Activated T-cell treated with anti-CD3 and anti-CD28 coated beads for 4 hours (primary cell): ENCODE results near the gene SPAG6.
"Not testable (repeated sequence)": the region's sequence is repeated elsewhere in the genome, so short reads cannot be mapped to it uniquely, and the experiment has no call there.

Source experiments
- DNase-seq: peaks from one replicate; pipeline ENCODE4 v3.0.0-alpha.2; 2020

Gene SPAG6

GRCh38 chr10:22343731-22344130, 1.6 kb upstream of the SPAG6 start:
- DNase-seq = no peak

DNA sequence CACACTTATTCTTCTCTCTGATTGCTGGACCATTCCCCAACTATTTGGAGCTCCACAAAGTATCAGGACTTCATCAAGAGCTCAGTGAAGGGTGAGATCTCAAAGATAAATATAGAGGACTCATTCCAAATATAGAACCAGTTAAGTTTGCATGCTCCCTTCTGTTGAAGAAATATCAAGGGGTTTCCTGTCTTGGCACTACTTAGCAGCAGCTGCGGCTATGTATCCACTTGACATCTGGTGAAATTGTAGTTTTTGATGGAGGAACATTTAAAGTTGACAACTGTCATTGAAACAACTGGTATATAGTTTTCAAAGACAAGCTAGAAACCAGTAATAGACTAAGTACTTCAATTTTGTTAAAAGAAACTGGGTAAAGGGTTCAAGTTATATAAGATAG, 1.0 kb upstream of the SPAG6 start:
- no peak for DNase-seq

DNA sequence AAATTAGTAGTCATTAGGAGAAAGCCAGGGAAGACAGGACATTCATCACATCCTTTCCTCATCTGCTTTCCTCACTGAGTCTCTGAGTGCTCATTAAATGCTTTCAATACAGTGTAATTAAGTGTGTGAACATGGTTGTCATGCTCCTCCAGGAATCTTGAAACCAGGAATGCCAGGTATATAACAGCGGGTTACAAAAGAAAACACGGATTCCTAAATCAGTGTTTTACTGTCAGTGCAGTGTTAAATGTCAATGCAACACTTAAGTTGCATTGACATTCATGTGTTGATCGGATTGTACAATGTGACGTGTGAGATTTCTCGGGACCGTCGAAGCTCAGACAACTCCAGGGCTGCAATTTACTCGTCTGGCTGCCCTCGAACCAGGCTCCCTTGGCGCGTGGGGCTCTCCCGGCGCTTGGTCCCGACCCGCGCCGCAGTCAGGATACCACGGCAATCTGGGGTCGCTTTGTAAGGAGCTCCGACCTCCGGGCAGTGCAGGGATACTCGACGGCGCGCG, 455 bp upstream of the SPAG6 start:
- no peak for DNase-seq

GRCh38 chr10:22346096-22346661, 883 bp downstream of the SPAG6 start:
- DNase-seq = no peak

- DNase-seq = no peak
These were observed 4.5 kb downstream of the SPAG6 start for GRCh38 chr10:22349755-22350154.

GRCh38 chr10:22351131-22351703, 5.9 kb downstream of the SPAG6 start:
- DNase-seq = no peak

DNA sequence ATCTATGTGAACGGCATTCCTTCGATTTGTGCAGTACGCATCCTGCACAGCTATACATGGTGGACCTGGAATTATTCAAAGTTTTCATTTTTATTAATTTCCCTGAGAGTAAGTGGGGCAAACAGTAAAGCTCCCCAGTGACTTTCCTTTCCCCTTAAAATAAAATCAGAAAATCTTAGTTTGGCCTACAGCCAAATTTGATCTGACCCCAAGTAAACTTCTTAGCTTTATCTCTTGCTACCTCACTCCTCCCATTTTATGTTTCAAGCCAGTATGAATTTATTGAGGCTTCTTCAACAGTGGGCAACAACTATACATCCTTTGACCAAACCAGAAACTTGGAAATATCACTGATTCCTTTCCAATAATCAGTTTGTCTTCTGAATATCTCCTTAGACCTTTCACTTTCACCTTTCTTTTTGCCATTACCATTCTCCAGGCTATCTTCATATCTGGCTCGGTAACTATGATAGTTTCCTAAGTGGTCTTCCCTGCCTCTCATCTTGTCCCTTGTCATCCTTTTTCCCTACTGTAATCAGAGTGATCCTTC, 11.1 kb downstream of the SPAG6 start:
- DNase-seq = no peak

DNA sequence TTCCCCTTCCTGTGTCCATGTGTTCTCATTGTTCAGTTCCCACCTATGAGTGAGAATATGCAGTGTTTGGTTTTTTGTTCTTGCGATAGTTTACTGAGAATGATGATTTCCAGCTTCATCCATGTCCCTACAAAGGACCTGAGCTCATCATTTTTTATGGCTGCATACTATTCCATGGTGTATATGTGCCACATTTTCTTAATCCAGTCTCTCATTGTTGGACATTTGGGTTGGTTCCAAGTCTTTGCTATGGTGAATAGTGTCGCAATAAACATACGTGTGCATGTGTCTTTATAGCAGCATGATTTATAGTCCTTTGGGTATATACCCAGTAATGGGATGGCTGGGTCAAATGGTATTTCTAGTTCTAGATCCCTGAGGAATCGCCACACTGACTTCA, 12.5 kb downstream of the SPAG6 start:
- not testable (repeated sequence) for DNase-seq

- DNase-seq = no peak
These were observed 18.0 kb downstream of the SPAG6 start for GRCh38 chr10:22363305-22363704.

DNA sequence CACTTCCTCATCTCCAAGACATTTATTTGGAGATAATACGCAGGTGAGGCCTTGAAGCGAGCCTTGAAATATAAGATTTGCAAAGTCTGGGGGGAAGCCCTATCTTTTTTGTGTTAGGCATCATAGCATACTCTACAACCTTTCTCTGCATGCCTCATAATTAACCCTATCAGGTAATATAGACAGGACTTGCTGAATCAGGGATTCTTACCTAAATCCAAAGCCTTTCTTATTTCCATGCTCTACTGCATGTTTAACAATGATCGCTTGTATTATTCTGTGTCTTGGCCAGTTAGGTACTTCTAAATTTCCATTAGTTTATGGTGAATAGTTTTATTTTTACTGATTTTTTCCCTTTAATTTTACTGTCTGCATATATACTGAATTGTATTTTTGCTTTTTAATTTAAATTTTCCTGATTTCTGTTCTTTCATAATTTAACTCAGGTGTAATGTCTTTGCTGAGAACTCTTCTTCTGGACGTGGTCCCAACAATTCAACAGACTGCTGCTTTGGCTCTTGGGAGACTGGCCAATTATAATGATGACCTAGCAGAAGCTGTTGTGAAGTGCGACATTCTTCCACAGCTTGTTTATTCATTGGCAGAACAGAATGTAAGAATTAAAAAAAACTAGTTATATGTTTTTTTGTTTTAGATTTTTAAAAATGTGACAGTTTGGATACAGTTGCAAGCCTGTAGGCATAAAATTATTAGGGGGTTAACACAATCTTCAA, 19.3 kb downstream of the SPAG6 start:
- no peak for DNase-seq

DNA sequence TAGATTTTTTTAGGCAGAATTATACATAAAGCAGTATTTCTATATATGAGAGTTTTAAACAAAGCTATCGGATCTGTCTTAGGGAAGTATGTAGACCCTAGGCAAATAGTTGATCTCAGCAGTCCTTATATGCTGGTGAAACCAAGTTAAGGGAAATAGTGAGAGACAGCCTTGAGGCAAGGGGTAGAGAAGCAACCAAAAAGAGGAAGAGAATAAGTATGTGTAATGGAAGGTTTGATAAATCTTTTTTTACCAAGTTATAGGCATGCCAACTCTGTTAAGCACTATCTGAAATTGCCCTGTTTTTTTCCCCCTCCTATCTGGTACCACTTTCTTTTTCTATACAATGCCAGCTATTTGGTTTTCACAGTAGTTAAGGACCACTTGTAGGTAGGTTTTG, 19.9 kb downstream of the SPAG6 start:
- DNase-seq = no peak

- DNase-seq = no peak
These were observed 20.5 kb downstream of the SPAG6 start for GRCh38 chr10:22365644-22366434.

GRCh38 chr10:22366435-22366703, 21.1 kb downstream of the SPAG6 start:
- DNase-seq = no peak

DNA sequence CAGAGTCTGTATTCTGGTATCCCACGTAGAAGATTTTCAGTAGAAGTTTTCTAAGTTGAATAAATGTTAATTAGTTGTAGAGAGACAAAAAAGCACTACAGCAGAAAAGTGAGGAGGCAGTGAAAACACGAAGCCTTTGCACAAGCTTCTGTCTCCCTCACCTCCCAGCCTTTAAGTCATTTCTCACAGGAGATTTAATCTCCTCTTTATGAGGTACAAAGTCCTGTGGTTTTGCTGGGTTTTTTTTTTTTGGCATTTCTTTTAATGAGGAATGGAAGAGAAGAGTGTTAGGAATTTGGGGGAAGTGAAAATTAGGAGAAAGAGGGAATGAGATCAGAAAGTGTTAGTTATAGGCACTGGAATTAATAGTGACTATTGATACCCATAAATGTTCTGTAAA, 21.5 kb downstream of the SPAG6 start:
- DNase-seq = no peak

- DNase-seq = no peak
These were observed 22.2 kb downstream of the SPAG6 start for GRCh38 chr10:22367471-22367870.

GRCh38 chr10:22368402-22368801, 23.1 kb downstream of the SPAG6 start:
- no peak for DNase-seq

DNA sequence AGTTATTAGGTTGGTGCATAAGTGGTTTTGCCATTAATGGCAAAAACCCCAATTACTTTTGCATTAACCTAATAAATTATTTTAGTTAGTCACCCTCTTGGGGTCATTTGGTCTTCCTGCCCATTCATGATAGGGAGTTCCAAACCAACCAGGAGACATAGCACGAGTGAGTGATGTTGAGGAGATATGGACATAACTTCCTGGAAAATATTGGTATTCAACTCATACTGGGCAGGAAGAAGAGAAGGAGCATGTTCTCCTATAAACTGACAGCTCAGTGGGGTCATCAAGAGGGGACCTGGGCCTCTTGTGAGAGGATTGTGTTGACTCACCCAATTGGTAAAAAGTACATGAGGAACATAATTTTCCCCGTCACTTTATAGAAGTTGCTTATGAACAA, 23.7 kb downstream of the SPAG6 start:
- no peak for DNase-seq

DNA sequence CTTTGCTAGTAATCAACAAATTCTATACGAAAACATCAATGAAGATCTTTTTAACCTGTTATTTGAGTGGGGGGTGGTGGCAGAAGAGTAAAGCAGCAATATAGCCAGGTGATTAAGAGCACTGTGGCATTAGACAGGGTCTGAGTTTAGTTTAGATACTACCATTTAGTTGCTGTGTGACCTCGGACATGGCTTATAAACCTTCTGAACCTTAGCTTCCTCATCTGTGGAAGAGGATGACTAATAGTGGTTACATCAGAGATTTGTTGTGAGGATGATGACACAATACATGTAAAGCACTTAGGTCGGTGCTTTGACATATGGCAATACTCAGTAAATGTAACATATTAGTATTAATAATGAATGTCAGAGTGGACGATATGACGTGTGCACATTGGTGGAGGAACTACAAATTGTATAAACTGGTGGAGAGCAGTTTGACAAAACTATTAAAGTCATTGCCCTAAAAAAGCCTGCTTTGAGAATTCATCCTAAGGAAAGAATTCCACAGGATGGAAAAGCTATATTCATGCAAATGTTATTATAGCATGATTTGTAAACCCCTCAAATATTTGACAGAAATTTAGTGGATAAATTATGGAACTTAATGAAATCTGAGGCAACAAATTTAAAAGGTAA, 24.3 kb downstream of the SPAG6 start:
- no peak for DNase-seq

DNA sequence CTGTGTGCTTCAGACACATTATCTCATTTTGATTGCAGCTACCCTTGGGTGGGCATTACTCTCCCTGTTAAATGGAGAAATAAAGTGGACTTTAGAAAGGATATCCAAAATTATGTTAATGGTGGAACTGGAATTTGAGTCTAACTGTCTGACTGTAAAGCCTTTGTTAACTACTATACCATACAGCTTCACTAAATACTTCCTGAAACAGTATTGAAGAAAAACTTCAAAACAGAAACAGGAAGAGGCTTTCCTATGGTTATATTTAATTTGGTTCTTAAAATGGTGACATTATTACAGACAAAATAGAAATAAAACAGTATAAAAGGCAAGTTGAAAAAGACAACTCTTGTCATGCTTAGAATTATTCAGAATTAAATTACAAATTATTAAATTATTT, 25.0 kb downstream of the SPAG6 start:
- DNase-seq = no peak

GRCh38 chr10:22372298-22372697, 27.0 kb downstream of the SPAG6 start:
- DNase-seq = no peak

DNA sequence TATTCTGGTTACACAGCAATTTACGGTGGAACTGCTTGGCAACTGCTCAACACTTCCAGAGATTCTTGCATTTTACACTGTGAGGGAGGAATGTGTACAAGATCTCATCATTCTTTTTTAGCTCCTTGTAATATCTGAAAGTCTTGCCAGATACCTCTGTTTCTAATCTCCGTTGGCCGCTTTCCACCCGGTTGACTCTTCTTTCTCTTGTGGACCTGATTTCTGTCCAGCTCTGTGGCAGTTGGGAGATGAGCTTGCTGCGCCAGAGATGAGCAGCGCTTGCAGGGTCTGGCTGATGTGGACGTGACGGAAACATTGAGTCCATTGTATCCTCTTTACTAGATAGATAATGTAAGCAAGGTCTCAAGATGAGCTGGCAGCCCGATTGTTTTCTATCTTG, 27.6 kb downstream of the SPAG6 start:
- no peak for DNase-seq

DNA sequence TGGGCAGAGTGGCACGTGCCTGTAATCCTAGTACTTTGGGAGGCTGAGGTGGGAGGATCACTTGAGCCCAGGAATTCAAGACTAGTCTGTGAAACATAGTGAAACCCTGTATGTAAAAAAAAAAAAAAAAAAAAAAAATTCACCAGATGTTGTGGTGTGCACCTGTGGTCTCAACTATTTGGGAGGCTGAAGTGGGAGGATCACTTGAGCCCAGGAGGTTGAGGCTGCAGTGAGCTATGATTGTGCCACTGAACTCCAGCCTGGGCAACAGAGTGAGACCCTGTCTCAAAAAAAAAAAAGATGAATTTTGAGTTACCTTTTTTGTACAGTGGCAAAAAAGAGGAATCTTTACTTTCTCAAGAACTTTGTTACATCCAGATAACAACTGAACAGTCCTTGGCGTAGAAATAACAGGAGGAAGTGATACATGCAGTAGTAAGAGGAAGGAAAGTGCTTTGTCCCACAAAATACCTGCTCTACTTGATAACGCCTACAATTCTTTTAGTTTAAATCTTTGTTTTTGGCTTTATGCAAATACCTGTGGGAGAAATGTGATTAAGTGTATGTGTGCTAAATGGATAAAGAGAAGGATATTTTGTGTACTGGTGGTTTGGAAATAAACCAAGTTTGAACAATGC, 29.3 kb downstream of the SPAG6 start:
- DNase-seq = no peak

GRCh38 chr10:22379059-22379458, 33.8 kb downstream of the SPAG6 start:
- peak; percentile 29 for DNase-seq
